Esophagus squamous epithelium (tissue), 4 donors: ENCODE results near the gene NDUFS1.

Experiments used
- POLR2A ChIP-seq, 4 donors: fragments of 450-650 bp; IDR thresholded peaks; one replicate each; pipeline ENCODE4 v1.6.1; 2017; ENCODE audit warnings: antibody characterized with exemption in 4 of 4, mild to moderate bottlenecking in 4 of 4, moderate library complexity in 3 of 4
- TF ChIP-seq, protein P1 (sequence below), 6 experiments: fragments of 450-650 bp in 4 of 6; fragments of 200-600 bp in 2 of 6; sonication (generic) in 2 of 6; IDR thresholded peaks; one replicate each; pipeline ENCODE4 v1.5.1; 2016 to 2019; ENCODE audit warnings: antibody characterized with exemption in 6 of 6, mild to moderate bottlenecking in 4 of 6, moderate library complexity in 4 of 6

DNA sequence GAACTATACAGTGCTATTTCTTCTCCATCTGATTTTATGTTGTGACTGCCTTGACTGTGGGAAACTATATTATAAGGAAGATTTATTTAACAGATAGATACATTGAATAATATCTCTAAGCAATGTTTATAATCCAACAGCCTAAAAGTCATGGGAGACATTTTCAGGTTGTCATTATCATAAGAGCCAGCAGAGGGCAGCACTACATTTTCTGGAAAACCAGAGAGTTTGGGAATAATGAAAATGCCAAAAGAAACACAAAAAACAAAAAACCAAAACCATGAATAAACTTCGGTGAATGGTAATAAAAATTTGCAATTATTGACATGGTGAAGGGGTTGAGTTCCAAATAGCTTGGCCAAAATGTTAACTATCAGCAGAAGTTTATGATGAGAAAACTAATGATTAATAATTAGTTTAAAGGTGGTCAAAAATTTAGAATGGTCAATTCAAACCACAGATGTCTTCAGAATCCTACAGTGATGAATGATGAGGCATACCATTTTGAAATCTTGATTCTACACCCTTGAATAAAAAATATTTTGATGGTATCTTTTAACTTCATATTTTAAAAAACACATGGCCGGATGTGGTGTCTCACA, 5.1 kb upstream of the NDUFS1 start:
- TF ChIP-seq, protein P1, sequence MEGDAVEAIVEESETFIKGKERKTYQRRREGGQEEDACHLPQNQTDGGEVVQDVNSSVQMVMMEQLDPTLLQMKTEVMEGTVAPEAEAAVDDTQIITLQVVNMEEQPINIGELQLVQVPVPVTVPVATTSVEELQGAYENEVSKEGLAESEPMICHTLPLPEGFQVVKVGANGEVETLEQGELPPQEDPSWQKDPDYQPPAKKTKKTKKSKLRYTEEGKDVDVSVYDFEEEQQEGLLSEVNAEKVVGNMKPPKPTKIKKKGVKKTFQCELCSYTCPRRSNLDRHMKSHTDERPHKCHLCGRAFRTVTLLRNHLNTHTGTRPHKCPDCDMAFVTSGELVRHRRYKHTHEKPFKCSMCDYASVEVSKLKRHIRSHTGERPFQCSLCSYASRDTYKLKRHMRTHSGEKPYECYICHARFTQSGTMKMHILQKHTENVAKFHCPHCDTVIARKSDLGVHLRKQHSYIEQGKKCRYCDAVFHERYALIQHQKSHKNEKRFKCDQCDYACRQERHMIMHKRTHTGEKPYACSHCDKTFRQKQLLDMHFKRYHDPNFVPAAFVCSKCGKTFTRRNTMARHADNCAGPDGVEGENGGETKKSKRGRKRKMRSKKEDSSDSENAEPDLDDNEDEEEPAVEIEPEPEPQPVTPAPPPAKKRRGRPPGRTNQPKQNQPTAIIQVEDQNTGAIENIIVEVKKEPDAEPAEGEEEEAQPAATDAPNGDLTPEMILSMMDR (IDR thresholded peaks at IDR 0.05) = peak; percentile 53 to 88 (median 74)
- no peak for TF ChIP-seq POLR2A (IDR thresholded peaks at IDR 0.05)
